Measurements from ENCODE around the gene PLK1.

DNA sequence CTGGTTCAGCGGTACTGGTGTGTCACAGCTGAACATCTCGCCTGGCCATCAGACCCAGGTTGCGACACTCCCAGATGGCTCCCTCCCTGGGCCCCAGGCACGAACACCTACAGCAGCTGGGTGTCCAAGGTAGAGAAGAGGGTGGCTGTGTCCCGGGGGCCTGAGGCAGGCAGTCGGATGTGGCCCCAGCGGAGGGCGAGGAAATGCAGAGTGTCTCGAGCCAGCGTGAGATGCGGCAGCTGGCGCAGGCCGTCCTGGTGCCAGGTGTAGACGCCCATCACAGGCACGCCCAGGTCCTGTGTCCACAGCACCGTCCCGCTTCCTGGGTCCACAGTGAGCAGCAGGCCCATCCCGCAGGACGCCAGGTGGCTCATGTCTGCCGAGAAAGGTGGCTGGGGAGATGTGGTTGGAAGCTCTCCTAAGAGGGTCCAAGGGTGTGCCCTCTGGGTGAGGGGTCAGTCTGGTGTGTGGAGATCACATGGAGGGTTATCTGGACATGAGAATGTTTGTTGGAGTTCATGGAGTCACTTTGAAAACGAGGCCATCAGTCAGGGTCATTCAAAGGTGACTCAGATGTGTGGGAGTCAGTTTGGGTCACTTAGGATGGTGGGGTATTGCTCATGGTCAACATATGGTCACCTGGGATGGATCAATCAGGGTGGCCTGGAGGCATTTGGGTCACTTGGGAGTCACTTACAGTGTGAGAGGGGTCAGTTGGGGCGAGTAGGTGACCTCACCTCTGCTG is 26.3 kb downstream of the PLK1 start:
- TF ChIP-seq YY1 (IDR thresholded peaks at IDR 0.05; ENCODE audit: insufficient read depth, insufficient read length) (no peak), ZNF274 (IDR thresholded peaks at IDR 0.05; ENCODE audit: low read depth, low read length) (no peak), SUZ12 (IDR thresholded peaks at IDR 0.05; ENCODE audit: extremely low read depth, insufficient read depth, insufficient read length) (no peak)

Measured in NT2/D1 (cell line).